Activated naive CD8-positive, alpha-beta T cell treated with anti-CD3 and anti-CD28 coated beads, Interleukin-2, amount 10 ng/mL, durations not matched to agents 7 days and 5 days (primary cell): ENCODE measurements around the gene UBE2F. TPM values are rescaled to one million over a fixed set of nuclear protein-coding genes. Genes with fewer than 3 reads are reported as not detected.
"Not testable (repeated sequence)": the region's sequence is repeated elsewhere in the genome, so short reads cannot be mapped to it uniquely, and the experiment has no call there.

Experiments used
- ATAC-seq: fragments of 150-1000 bp; cut with Tn5 transposase; one replicate; pipeline ENCODE4 v1.10.0; 2021; ENCODE audit warnings: low read depth, moderate library complexity
- POLR2A ChIA-PET: fragments of 350-600 bp; sonication (Branson Sonifier 250); formaldehyde crosslinking; loops from one replicate; lab custom pipeline; 2021; ENCODE audit warnings: antibody characterized with exemption; lab: Charles Lee
- DNase-seq: peaks from one replicate; pipeline ENCODE4 v3.0.0; 2021
- H3K27ac Mint-ChIP-seq: one replicate; pipeline ENCODE4 v1.8.0; 2022; ENCODE audit warnings: mild to moderate bottlenecking, mixed read lengths
- H3K27me3 Mint-ChIP-seq: one replicate; pipeline ENCODE4 v1.8.0; 2022; ENCODE audit warnings: mild to moderate bottlenecking, moderate library complexity, mixed read lengths
- H3K36me3 Mint-ChIP-seq: one replicate; pipeline ENCODE4 v1.8.0; 2021; ENCODE audit warnings: mild to moderate bottlenecking, mixed read lengths
- H3K4me1 Mint-ChIP-seq: one replicate; pipeline ENCODE4 v1.8.0; 2021; ENCODE audit warnings: mixed read lengths
- H3K4me3 Mint-ChIP-seq: one replicate; pipeline ENCODE4 v1.8.0; 2022; ENCODE audit warnings: mild to moderate bottlenecking, moderate library complexity, mixed read lengths
- H3K9me3 Mint-ChIP-seq: one replicate; pipeline ENCODE4 v1.8.0; 2021; ENCODE audit warnings: mixed read lengths
- total RNA-seq, 2 experiments: library from RNA; stranded (reverse); gene quantifications; one replicate each; pipeline ENCODE4 v1.2.3, GENCODE V29; 2021

The UBE2F gene
- total RNA-seq, 2 experiments from 2014 or later: 49.0 to 49.8 TPM

- Mint-ChIP-seq H3K9me3 (no peaks in the 10 kb centered on the region), H3K27me3 (peaks cover 16% of the 10 kb centered on the region), H3K27ac (peak overlapping the region; percentile 83), H3K36me3 (peaks cover 16% of the 10 kb centered on the region), H3K4me1 (peaks cover 40% of the 10 kb centered on the region), H3K4me3 (peak overlapping the region; percentile 91)
- POLR2A ChIA-PET: interaction anchor here (1.4 to 2.1 kb wide), 2 partner anchors 143 to 229 kb away, joined by 3 to 6 read pairs; partner anchors contain the start of gene ILKAP
- no peak for ATAC-seq
- no peak for DNase-seq
Observed at GRCh38 chr2:238059505-238059904, 92.7 kb downstream of the UBE2F start.

- Mint-ChIP-seq H3K36me3 (peaks cover 21% of the 10 kb centered on the region), H3K9me3 (no peaks in the 10 kb centered on the region), H3K27ac (peak overlapping the region; percentile 83), H3K4me1 (peaks cover 40% of the 10 kb centered on the region), H3K27me3 (peaks cover 16% of the 10 kb centered on the region), H3K4me3 (peak overlapping the region; percentile 91)
- ATAC-seq: no peak
- POLR2A ChIA-PET: interaction anchor here (0.5 to 2.1 kb wide), 7 partner anchors 9 to 378 kb away, joined by 3 to 6 read pairs (median 4); partner anchors contain the start of gene ILKAP
- no peak for DNase-seq
Observed at GRCh38 chr2:238060096-238060541, 93.3 kb downstream of the UBE2F start.

GRCh38 chr2:238060542-238061314 lies 93.9 kb downstream of the UBE2F start, which contains the start of gene SCLY:
Gene SCLY (plus strand): TSS chr2:238061001. CDS start chr2:238061055, 54 bp downstream.
- H3K36me3 Mint-ChIP-seq: peaks cover 25% of the 10 kb centered on the region
- DNase-seq: peak; percentile 94
- peaks cover 40% of the 10 kb centered on the region for H3K4me1 Mint-ChIP-seq
- no peaks in the 10 kb centered on the region for H3K9me3 Mint-ChIP-seq
- POLR2A ChIA-PET: interaction anchor here (0.5 to 2.1 kb wide), 9 partner anchors 9 to 377 kb away, joined by 3 to 6 read pairs (median 4); partner anchors contain the start of gene ILKAP
- H3K4me3 Mint-ChIP-seq: peak within 1 kb of the TSS; percentile 91
- peaks cover 14% of the 10 kb centered on the region for H3K27me3 Mint-ChIP-seq
- H3K27ac Mint-ChIP-seq: peak within 1 kb of the TSS; percentile 83
- ATAC-seq: peak; percentile 98

- peaks cover 37% of the 10 kb centered on the region for H3K4me1 Mint-ChIP-seq
- H3K36me3 Mint-ChIP-seq: peaks cover 32% of the 10 kb centered on the region
- H3K27ac Mint-ChIP-seq: peak overlapping the region; percentile 76
- DNase-seq: no peak
- ATAC-seq: peak; percentile 6
- H3K27me3 Mint-ChIP-seq: peaks cover 8% of the 10 kb centered on the region
- peaks cover 5% of the 10 kb centered on the region for H3K9me3 Mint-ChIP-seq
- peak overlapping the region; percentile 91 for H3K4me3 Mint-ChIP-seq
- POLR2A ChIA-PET: interaction anchor here (0.6 to 2.1 kb wide), 9 partner anchors 8 to 159 kb away, joined by 3 to 6 read pairs (median 4); partner anchors contain the start of gene ILKAP
Observed at GRCh38 chr2:238061315-238062202, 94.7 kb downstream of the UBE2F start.

GRCh38 chr2:238063414-238064189 lies 96.8 kb downstream of the UBE2F start:
- POLR2A ChIA-PET: no interaction called here
- H3K9me3 Mint-ChIP-seq: peaks cover 6% of the 10 kb centered on the region
- H3K27me3 Mint-ChIP-seq: no peaks in the 10 kb centered on the region
- no peak for DNase-seq
- peaks cover 49% of the 10 kb centered on the region for H3K4me1 Mint-ChIP-seq
- H3K27ac Mint-ChIP-seq: no peak overlapping the region
- peaks cover 49% of the 10 kb centered on the region for H3K36me3 Mint-ChIP-seq
- H3K4me3 Mint-ChIP-seq: no peak overlapping the region
- no peak for ATAC-seq

GRCh38 chr2:238064376-238064775 lies 97.6 kb downstream of the UBE2F start:
- peaks cover 51% of the 10 kb centered on the region for H3K4me1 Mint-ChIP-seq
- H3K9me3 Mint-ChIP-seq: peaks cover 6% of the 10 kb centered on the region
- POLR2A ChIA-PET: no interaction called here
- no peak for ATAC-seq
- no peak for DNase-seq
- H3K27ac Mint-ChIP-seq: no peak overlapping the region
- peaks cover 50% of the 10 kb centered on the region for H3K36me3 Mint-ChIP-seq
- H3K4me3 Mint-ChIP-seq: no peak overlapping the region
- no peaks in the 10 kb centered on the region for H3K27me3 Mint-ChIP-seq

GRCh38 chr2:238065071-238065846 lies 98.4 kb downstream of the UBE2F start:
- peaks cover 51% of the 10 kb centered on the region for H3K4me1 Mint-ChIP-seq
- POLR2A ChIA-PET: no interaction called here
- no peak for ATAC-seq

GRCh38 chr2:238066218-238066617 lies 99.4 kb downstream of the UBE2F start:
- POLR2A ChIA-PET: no interaction called here
- H3K36me3 Mint-ChIP-seq: peaks cover 53% of the 10 kb centered on the region
- ATAC-seq (no peak), DNase-seq (no peak)
- no peaks in the 10 kb centered on the region for H3K27me3 Mint-ChIP-seq
- no peak overlapping the region for H3K4me3 Mint-ChIP-seq
- H3K4me1 Mint-ChIP-seq: peaks cover 51% of the 10 kb centered on the region
- peak overlapping the region; percentile 26 for H3K27ac Mint-ChIP-seq
- H3K9me3 Mint-ChIP-seq: peaks cover 6% of the 10 kb centered on the region

More at GRCh38 chr2:238065071-238065846, 98.4 kb downstream of the UBE2F start:
- no peak for DNase-seq
- Mint-ChIP-seq H3K27me3 (no peaks in the 10 kb centered on the region), H3K9me3 (peaks cover 6% of the 10 kb centered on the region), H3K4me3 (no peak overlapping the region), H3K27ac (no peak overlapping the region), H3K36me3 (peaks cover 53% of the 10 kb centered on the region)

- H3K27me3 Mint-ChIP-seq, H3K4me3 Mint-ChIP-seq, POLR2A ChIA-PET, DNase-seq, ATAC-seq, H3K9me3 Mint-ChIP-seq: not testable (repeated sequence)
- Mint-ChIP-seq H3K36me3 (peaks cover 54% of the 10 kb centered on the region), H3K27ac (peak overlapping the region; percentile 26), H3K4me1 (peaks cover 48% of the 10 kb centered on the region)
Observed at GRCh38 chr2:238066718-238067117, 99.9 kb downstream of the UBE2F start.

- POLR2A ChIA-PET: no interaction called here
- DNase-seq (no peak), ATAC-seq (no peak)
- peaks cover 41% of the 10 kb centered on the region for H3K4me1 Mint-ChIP-seq
- peak overlapping the region; percentile 77 for H3K27ac Mint-ChIP-seq
- H3K36me3 Mint-ChIP-seq: peaks cover 66% of the 10 kb centered on the region
- H3K4me3 Mint-ChIP-seq: peak overlapping the region; percentile 66
- no peaks in the 10 kb centered on the region for H3K27me3 Mint-ChIP-seq
- H3K9me3 Mint-ChIP-seq: peaks cover 17% of the 10 kb centered on the region
Observed at GRCh38 chr2:238067939-238068338, 101.1 kb downstream of the UBE2F start.

- Mint-ChIP-seq H3K36me3 (peaks cover 74% of the 10 kb centered on the region), H3K4me1 (peaks cover 32% of the 10 kb centered on the region), H3K9me3 (peaks cover 19% of the 10 kb centered on the region), H3K27me3 (no peaks in the 10 kb centered on the region), H3K27ac (peak overlapping the region; percentile 85), H3K4me3 (peak overlapping the region; percentile 73)
- DNase-seq: peak; percentile 41
- POLR2A ChIA-PET: interaction anchor here (1.3 kb wide), 1 partner anchor 8 kb away, joined by 5 read pairs; the partner anchor contains the start of gene SCLY
- peak; percentile 31 for ATAC-seq
Observed at GRCh38 chr2:238069021-238069709, 102.4 kb downstream of the UBE2F start.
